ENCODE results near the gene MCTP2. TPM values are rescaled to one million over a fixed set of nuclear protein-coding genes. Genes with fewer than 3 reads are reported as not detected.

The MCTP2 gene
- total and polyA plus RNA-seq, 2 of the 8 experiments (the other 6 are each of a cell fraction or from before 2014, with no cell fraction given) = 3.4 to 4.5 TPM

- TF ChIP-seq E2F6 (IDR thresholded peaks at IDR 0.05) (no peak), SIN3A (conservative IDR thresholded peaks at IDR 0.05 in 1 of 2, IDR thresholded peaks at IDR 0.05 in 1 of 2; ENCODE audit: low read depth in 1 of 2, low read length in 2 of 2) (no peak), SP1 (IDR thresholded peaks at IDR 0.05; ENCODE audit: low read depth, low read length) (no peak), RAD21 (IDR thresholded peaks at IDR 0.05 in 1 of 2, conservative IDR thresholded peaks at IDR 0.05 in 1 of 2; ENCODE audit: low read depth in 2 of 2, low read length in 2 of 2) (no peak), KDM4A (IDR thresholded peaks at IDR 0.05; ENCODE audit: low read depth, low read length, severe bottlenecking) (peak; percentile 46), KDM1A (IDR thresholded peaks at IDR 0.05; ENCODE audit: borderline replicate concordance, low read length) (no peak), SP4 (IDR thresholded peaks at IDR 0.05; ENCODE audit: low read length) (no peak), JUN (IDR thresholded peaks at IDR 0.05; ENCODE audit: low read depth, low read length) (no peak), RNF2 (IDR thresholded peaks at IDR 0.05; ENCODE audit: borderline replicate concordance, low read depth, low read length, missing control alignments, poor library complexity, severe bottlenecking) (no peak), SRF (IDR thresholded peaks at IDR 0.05; ENCODE audit: low read depth, low read length) (no peak), SAP30 (IDR thresholded peaks at IDR 0.05; ENCODE audit: insufficient read depth, insufficient replicate concordance, low read length) (peak; percentile 39)
Observed at GRCh38 chr15:94231723-94232468, 535 bp downstream of the MCTP2 start (continued).
